Caco-2 (cell line): ENCODE data around the gene TXNRD2. TPM values are rescaled to one million over a fixed set of nuclear protein-coding genes. Genes with fewer than 3 reads are reported as not detected.

Experiments
- BruUV-seq: library from RNA; stranded (reverse); fragments of 400-500 nt; replicated peaks from 2 replicates; lab custom pipeline; 2021; lab: Mats Ljungman, UMichigan
- CTCF ChIA-PET: fragments of 300-600 bp; sonication (Branson Sonifier 250); formaldehyde crosslinking; loops from one replicate; lab custom pipeline; 2022; ENCODE audit warnings: antibody characterized with exemption; lab: Charles Lee
- POLR2A ChIA-PET: fragments of 300-600 bp; sonication (Branson Sonifier 250); formaldehyde crosslinking; loops from one replicate; lab custom pipeline; 2022; ENCODE audit warnings: antibody characterized with exemption; lab: Charles Lee
- DNase-seq, 2 experiments: peaks; one replicate each; pipeline versions ENCODE4 v3.0.0 to v3.0.0-alpha.2; 2020 to 2022
- H3K27me3 ChIP-seq: replicated peaks from 2 replicates; pipeline ENCODE4 v1.6.0; 2011; ENCODE audit warnings: low read length; ENCODE audit not compliant: control insufficient read depth, insufficient read depth
- H3K36me3 ChIP-seq: 2 replicates; pipeline ENCODE4 v1.5.1; 2011; ENCODE audit warnings: low read length; ENCODE audit not compliant: control insufficient read depth, insufficient read depth
- H3K4me1 ChIP-seq: fragments of 250-450 bp; sonication (Bioruptor Pico); 2 replicates; pipeline ENCODE4 v1.5.1; 2020; ENCODE audit warnings: mild to moderate bottlenecking
- H3K4me3 ChIP-seq: 2 replicates; pipeline ENCODE4 v1.5.1; 2011; ENCODE audit warnings: low read depth, mild to moderate bottlenecking, control low read depth, low read length
- H3K9me3 ChIP-seq: fragments of 250-450 bp; sonication (Bioruptor Pico); 2 replicates; pipeline ENCODE4 v1.5.1; 2020; ENCODE audit warnings: mild to moderate bottlenecking, moderate library complexity
- H3K27ac Mint-ChIP-seq: one replicate; pipeline ENCODE4 v1.8.0; 2022; ENCODE audit warnings: mixed read lengths; ENCODE audit not compliant: unreplicated experiment
- H3K27me3 Mint-ChIP-seq: one replicate; pipeline ENCODE4 v1.8.0; 2022; ENCODE audit warnings: mixed read lengths; ENCODE audit not compliant: insufficient read depth, unreplicated experiment
- H3K36me3 Mint-ChIP-seq: one replicate; pipeline ENCODE4 v1.8.0; 2022; ENCODE audit warnings: mild to moderate bottlenecking, mixed read lengths; ENCODE audit not compliant: insufficient read depth, unreplicated experiment
- H3K4me1 Mint-ChIP-seq: one replicate; pipeline ENCODE4 v1.8.0; 2022; ENCODE audit warnings: low read depth, mixed read lengths; ENCODE audit not compliant: unreplicated experiment
- H3K4me3 Mint-ChIP-seq: one replicate; pipeline ENCODE4 v1.8.0; 2022; ENCODE audit warnings: mild to moderate bottlenecking, moderate library complexity, mixed read lengths; ENCODE audit not compliant: unreplicated experiment
- H3K9me3 Mint-ChIP-seq: one replicate; pipeline ENCODE4 v1.8.0; 2022; ENCODE audit warnings: mixed read lengths; ENCODE audit not compliant: unreplicated experiment
- CTCF ChIP-seq, 2 experiments: fragments of 200-600 bp in 1 of 2; IDR thresholded peaks; 1 replicate in 1 of 2; 2 replicates in 1 of 2; pipeline versions ENCODE4 v1.5.1 to v1.8.0; 2011 to 2022; ENCODE audit warnings: antibody characterized with exemption in 1 of 2, control low read depth in 1 of 2, inconsistent platforms in 1 of 2, low read depth in 1 of 2, low read length in 1 of 2, mild to moderate bottlenecking in 1 of 2, moderate library complexity in 1 of 2; ENCODE audit not compliant: insufficient read depth in 1 of 2, severe bottlenecking in 1 of 2, unreplicated experiment in 1 of 2
- intact Hi-C: fragments of 100-400 bp; cut with micrococcal nuclease; formaldehyde crosslinking; loops from one replicate; pipeline ENCODE4 v1.10.0; 2022; ENCODE audit not compliant: unreplicated experiment
- total RNA-seq: library from RNA; stranded (reverse); gene quantifications from 2 replicates; pipeline ENCODE4 v1.2.3, GENCODE V29; 2022

TXNRD2 gene
- total RNA-seq, 1 experiment from 2014 or later: 44.8 TPM

GRCh38 chr22:19866665-19867009, 75.0 kb downstream of the TXNRD2 start:
- intact Hi-C loops: no loop called here
- DNase-seq: no peak
- H3K4me3 Mint-ChIP-seq: no peak overlapping the region
- no peaks in the 10 kb centered on the region; the same call in 1 of the 2 replicates for H3K4me1 ChIP-seq
- no peak overlapping the region for H3K4me3 ChIP-seq
- CTCF ChIA-PET: no interaction called here
- BruUV-seq: no TSS peak
- POLR2A ChIA-PET: no interaction called here
- H3K9me3 ChIP-seq: no peaks in the 10 kb centered on the region
- no peaks in the 10 kb centered on the region for H3K36me3 Mint-ChIP-seq
- no peak for TF ChIP-seq CTCF (IDR thresholded peaks at IDR 0.05; ENCODE audit: insufficient read depth in 1 of 2, low read depth in 1 of 2, low read length in 1 of 2, severe bottlenecking in 1 of 2, unreplicated experiment in 1 of 2)
- H3K4me1 Mint-ChIP-seq: no peaks in the 10 kb centered on the region
- H3K27ac Mint-ChIP-seq: no peak overlapping the region
- H3K9me3 Mint-ChIP-seq: no peaks in the 10 kb centered on the region
- H3K36me3 ChIP-seq: no peaks in the 10 kb centered on the region
- H3K27me3 Mint-ChIP-seq: no peaks in the 10 kb centered on the region
- H3K27me3 ChIP-seq: no peaks in the 10 kb centered on the region

DNA sequence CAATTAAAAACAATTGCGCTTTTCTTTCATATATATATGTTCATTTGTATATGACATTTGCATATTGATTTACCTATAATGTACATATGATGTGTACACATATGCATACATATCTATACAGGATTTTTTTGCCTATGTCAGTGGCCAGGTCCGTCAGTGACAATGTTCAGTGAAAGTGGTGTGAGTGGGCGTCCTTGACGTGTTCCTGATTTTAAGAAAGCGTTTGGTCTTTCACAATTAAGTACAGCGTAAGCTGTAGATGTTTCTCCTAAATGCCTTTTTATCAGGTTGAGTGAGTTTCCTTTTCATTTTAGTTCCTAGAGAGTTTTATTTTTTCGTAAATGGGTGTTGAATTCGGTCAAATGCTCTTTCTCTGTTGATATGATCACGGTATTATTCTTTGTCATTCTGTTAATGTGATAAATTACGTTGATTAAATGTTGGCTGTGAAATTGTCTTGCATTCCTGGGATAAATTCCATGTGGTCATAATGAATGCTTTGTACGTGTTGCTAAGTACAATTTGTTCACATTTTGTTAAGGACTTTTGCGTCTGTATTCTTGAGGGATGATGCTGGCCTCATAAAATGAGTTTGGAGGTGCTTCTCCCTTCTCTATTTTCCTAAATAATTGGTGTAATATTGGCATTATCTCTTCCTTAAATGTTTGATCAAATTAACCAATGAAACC, 76.3 kb downstream of the TXNRD2 start:
- Mint-ChIP-seq H3K27me3 (no peaks in the 10 kb centered on the region), H3K4me1 (no peaks in the 10 kb centered on the region), H3K9me3 (no peaks in the 10 kb centered on the region), H3K27ac (no peak overlapping the region), H3K4me3 (no peak overlapping the region), H3K36me3 (no peaks in the 10 kb centered on the region)
- Histone ChIP-seq H3K9me3 (no peaks in the 10 kb centered on the region), H3K36me3 (no peaks in the 10 kb centered on the region), H3K27me3 (no peaks in the 10 kb centered on the region), H3K4me1 (no peaks in the 10 kb centered on the region; the same call in 1 of the 2 replicates), H3K4me3 (no peak overlapping the region)
- ChIA-PET POLR2A (no interaction called here), CTCF (no interaction called here)
- DNase-seq: no peak
- no TSS peak for BruUV-seq
- TF ChIP-seq CTCF (IDR thresholded peaks at IDR 0.05; ENCODE audit: insufficient read depth in 1 of 2, low read depth in 1 of 2, low read length in 1 of 2, severe bottlenecking in 1 of 2, unreplicated experiment in 1 of 2): no peak
- intact Hi-C loops: no loop called here

GRCh38 chr22:19864538-19865106, 77.0 kb downstream of the TXNRD2 start:
- no peak overlapping the region for H3K4me3 ChIP-seq
- CTCF ChIA-PET: no interaction called here
- DNase-seq: no peak
- Mint-ChIP-seq H3K36me3 (no peaks in the 10 kb centered on the region), H3K4me1 (no peaks in the 10 kb centered on the region), H3K9me3 (no peaks in the 10 kb centered on the region), H3K4me3 (no peak overlapping the region), H3K27ac (no peak overlapping the region), H3K27me3 (no peaks in the 10 kb centered on the region)
- BruUV-seq: no TSS peak
- intact Hi-C loops: no loop called here
- POLR2A ChIA-PET: no interaction called here
- H3K4me1 ChIP-seq: no peaks in the 10 kb centered on the region; the same call in 1 of the 2 replicates
- no peaks in the 10 kb centered on the region for H3K36me3 ChIP-seq
- H3K27me3 ChIP-seq: no peaks in the 10 kb centered on the region
- H3K9me3 ChIP-seq: no peaks in the 10 kb centered on the region
- TF ChIP-seq CTCF (IDR thresholded peaks at IDR 0.05; ENCODE audit: insufficient read depth in 1 of 2, low read depth in 1 of 2, low read length in 1 of 2, severe bottlenecking in 1 of 2, unreplicated experiment in 1 of 2): no peak
